ENCODE results near the gene JAKMIP2.
"Not testable (repeated sequence)": the region's sequence is repeated elsewhere in the genome, so short reads cannot be mapped to it uniquely, and the experiment has no call there.

The JAKMIP2 gene

DNA sequence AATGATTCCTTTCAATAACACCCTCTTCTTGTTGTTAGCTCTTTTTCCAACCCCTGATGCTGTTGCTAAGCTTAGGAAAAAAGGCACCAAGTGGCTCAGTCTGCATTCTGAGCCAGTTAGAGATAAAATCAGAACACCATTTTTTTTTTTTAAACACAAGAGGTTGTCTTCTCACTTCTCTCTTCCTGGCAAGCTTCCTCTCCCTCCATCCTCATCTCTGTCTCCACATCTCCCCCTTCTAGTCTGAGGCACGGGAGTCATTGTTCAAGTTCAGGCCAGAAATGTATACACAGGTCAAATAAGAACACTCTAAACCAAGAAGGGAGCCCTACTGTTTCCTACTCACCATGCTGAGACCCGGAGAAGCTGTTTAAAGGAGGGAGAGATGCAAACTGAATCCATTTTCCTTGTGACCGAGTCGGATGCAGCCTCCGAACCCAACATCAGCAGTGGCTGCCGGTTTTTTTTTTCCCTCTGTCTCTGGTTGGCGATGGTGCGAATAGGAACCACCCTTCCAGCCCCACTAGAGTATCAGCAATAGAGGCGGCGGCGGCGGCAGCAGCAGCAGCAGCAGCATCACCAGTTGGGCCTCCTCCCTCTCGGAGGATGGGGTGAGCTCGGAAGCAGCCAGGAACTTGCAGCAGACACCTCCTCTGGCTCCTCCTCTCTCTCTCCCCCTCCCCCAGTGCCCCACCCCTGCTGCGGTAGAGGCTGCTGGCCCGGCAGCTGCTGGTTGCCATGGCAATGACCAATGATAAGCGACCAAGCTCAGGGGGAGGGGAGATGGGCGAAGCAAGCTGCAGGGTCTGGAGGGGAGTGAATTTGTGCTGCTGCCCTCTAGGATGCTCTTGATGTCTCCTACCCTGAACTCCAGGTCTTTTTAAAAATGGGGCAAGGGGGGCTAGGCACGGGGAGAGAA lies at the start of gene JAKMIP2:
Gene JAKMIP2, minus strand, starts transcription at position 619 of the 919 bp plus-strand sequence. CDS start 110,922 bp downstream, outside the sequence.
- no peak for DNase-seq

DNA sequence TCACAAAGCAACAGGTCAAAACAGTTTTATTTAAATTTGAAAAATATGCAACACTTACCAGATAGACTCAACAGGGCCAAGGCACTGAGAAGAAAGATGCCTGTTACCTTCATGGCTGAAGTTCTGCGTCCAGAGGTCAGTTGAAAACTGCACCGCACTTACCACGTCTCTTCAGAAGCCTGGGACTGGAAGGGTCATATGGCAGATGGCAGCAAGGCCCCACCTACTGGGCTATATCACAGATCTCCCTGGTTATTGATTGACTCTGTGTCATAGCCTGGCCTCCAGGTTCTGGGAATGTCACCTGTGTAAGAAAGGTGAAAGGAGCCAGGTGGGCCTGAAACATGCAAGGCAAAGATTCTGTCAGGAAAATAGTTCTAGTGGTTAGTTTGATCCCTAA lies 48.9 kb upstream of the JAKMIP2 start, which contains the start of gene SPINK1:
Gene SPINK1, minus strand, starts transcription at position 207 of the 400 bp plus-strand sequence. Its CDS starts 94 bp downstream, at position 113.
- no peak for DNase-seq

DNA sequence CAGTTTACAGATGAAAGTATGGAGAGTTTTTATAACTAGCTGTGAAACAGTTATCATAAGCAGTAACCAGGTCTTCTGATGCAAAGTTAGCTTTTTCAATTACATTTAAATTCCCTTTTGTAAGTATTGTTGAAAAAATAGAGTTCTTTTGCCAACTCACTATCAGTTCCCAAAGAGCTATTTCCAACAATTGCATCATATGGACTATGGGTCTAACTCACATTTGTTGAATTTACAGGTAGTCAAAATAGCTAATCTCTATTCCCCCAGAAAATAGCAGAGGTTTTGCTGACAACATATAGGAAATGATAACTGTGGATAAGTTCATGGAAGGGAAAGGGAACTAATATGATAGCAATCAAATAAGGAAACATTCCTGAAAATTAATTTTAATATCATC lies 47.5 kb upstream of the JAKMIP2 start:
- DNase-seq = no peak

DNA sequence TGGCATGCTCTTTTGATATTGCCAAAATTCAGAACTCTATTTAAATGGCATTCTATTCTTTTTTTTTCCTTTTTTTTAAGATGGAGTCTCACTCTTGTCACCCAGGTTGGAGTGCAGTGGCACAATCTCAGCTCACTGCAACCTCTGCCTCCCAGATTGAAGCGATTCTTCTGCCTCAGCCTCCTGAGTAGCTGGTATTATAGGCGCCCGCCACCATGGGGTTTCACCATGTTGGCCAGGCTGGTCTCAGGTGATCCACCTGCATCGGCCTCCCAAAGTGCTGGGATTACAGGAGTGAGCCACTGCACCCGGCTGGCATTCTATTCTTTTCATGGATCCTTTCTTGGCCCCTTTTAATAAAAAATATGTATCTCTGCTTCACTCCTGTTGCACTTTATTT lies 44.5 kb upstream of the JAKMIP2 start:
- DNase-seq = not testable (repeated sequence)

DNA sequence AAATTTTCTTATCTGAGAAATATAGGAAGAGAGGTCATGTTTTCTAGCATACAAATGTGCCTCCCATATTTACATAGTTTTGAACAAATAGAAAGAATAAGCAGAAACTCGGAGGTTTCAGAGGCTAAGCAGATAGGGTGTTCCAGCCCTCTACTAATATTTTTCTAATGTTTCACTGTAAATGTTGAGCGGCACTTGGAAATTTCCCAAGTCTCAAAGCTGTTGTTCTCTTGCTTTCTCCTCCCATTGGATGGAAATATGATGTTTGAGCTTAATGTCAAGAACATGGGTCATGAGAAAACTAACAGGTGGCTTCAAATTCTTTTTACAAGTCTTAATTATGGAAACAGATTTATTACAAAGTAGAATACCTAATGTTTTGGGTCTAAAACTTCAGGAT lies 43.8 kb upstream of the JAKMIP2 start:
- no peak for DNase-seq

DNA sequence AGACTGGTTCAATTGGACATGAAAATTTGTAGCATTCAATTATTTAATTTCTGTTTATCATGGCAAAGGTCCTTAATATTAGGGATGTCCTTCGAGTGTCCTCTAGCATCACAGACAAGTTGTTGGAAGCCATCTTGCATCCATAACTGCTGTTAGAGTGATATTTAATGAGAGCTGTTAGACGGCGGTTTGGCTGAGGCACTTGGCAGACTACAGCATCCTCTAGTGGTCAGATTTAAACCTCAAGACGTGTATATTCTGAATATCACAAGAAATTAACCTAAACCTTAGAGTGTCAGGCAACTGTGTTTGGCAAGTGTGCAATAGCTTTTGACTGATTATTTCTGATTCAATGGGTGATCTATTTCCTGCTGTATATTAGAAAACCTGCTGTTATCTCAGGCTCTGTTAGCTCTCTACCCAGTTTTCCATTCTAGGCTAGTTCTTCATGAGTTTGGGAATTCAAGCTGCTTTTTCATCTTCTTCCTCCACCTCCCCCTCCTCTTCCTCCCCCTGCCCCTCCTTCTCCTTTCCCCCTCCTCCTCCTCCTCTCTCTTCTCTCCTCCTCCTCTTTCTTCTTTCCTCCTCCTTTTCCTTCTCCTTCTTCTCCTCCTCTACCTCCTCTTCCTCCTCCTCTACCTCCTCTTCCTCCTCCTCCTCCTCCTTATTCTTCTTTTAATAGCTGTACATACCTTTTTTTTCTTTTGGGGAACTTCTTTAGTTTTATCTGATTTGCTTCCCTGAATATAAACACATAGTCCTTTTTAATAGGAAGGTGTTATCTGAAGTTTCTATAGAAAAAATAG lies 40.4 kb upstream of the JAKMIP2 start:
- no peak for DNase-seq

DNA sequence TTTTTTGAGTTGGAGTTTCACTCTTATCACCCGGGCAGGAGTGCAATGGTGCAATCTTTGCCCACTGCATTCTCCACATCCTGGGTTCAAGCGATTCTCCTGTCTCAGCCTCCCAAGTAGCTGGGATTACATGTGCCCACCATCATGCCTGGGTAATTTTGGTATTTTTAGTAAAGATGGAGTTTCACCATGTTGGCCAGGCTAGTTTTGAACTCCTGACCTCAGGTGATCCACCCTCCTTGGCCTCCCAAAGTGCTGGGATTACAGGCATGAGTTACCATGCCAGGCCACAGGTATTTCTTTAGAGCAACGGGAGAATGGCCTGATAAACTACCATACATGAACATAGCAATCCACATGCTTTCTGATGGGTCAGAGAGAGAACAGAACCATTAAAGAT lies 39.7 kb upstream of the JAKMIP2 start:
- not testable (repeated sequence) for DNase-seq

DNA sequence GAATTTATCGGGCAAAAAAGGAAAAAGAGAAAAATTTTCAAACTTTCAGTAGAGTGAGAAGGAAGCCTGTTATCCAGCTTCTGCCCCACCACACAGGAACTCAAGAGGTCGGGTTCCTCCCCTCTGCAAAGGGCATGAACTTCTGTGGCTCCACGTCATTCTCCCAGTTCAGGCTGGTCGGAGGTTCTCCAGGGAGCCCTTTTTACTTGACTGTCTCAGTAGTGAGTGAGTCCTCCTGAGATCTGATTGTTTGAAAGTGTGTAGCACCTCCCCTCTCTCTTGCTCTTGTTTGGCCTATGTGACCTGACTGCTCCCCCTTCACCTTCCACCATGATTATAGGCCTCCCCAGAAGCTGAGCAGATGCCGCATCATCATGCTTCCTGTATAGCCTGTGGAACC lies 39.2 kb upstream of the JAKMIP2 start:
- DNase-seq = no peak

DNA sequence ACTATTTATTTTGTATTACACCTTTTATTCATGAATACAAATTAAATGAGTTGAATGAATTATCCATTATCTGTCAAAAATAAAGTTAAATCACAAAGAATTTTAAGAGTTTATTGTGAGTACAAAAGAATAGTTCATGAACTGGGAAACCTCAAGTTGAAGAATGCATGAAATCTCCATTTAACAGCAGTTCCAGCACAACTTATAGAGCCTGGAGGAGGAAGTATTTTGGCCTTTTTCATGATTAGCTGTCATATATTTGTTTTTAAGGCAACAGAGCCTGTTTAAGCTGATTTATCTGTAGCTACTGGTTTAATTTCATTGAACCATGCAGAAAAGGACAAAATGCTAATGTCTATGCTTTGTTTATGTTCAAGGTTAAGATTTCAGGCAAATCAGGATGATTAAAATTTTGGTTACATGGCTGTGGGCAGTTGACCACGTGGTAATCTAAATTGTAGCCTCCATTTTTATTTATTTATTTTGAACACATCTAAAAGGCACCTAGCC lies 36.8 kb upstream of the JAKMIP2 start:
- DNase-seq = no peak

DNA sequence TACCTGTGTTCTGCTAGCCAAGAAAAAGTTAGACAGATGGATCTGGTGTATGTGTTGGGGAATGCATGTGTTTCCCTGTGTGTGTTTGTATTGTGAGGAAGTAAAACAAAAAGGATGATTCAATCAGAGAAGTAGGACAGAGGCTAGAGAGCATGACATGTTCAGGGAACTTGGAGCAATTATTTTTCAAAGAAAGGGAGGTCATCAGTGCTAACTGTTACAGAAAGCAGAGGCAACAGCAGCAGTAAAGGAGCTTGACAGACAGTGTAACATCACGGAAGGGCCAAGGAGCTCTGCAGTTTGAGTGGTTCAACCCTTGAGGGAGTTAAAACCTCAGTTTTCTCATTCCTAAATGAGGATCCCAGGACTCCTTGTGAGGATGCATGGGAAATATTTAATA lies 35.8 kb upstream of the JAKMIP2 start:
- no peak for DNase-seq

DNA sequence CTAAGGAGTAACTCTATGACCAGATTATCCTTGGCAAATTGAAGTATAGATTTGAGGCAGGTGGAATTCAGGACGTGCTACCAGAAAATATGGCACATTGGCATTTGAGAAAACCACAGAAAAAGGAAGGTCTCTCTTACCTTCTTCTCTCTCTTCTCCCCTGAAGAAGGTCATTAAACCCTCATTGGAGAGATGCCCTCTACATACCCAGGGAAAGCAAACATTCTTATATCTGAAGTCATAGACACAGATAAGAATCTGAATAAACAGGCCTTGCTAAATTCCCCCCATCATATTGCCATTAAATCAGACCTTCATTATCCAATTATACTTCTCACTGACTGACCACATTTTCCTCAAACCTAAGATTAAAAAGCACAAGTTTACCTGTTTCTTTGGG lies 31.2 kb upstream of the JAKMIP2 start:
- no peak for DNase-seq

DNA sequence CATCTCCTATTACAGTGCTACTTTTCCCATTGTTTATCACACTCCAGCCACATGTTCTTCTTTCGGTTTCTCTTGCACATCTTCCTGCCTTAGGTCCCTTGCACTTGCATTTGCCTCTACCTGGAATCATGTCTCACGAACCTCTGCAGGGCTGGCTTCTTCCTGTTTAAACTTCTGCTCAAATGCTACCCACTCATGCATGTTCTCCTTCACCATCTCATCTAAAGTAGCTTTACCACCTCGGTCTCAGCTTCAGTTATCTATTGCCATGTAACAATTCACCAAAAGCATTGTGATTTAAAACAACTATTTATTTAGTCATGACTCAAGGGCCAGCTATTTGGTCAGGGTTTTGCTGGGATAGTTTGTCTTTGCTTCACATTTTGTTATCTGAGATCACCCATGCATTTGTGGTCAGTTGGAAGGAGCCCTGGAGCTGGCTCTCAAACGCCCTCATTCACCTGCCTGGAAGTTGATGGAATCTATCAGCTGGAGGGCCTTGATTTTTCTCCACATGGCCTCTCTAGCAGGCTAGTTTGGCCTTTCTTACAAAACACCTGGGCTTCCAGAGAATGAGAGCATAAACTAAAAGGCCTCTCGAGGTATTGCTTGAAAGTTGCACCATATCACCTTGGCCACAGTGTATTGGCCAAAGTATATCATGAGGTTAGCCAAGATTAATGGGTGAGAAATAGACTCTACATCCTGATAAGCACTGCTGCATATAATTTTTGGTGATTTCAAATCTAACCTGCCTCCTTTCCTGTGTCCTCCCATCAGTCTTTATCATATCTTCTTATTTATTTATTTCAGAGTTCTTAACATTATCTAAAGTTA lies 27.5 kb upstream of the JAKMIP2 start:
- DNase-seq = no peak

DNA sequence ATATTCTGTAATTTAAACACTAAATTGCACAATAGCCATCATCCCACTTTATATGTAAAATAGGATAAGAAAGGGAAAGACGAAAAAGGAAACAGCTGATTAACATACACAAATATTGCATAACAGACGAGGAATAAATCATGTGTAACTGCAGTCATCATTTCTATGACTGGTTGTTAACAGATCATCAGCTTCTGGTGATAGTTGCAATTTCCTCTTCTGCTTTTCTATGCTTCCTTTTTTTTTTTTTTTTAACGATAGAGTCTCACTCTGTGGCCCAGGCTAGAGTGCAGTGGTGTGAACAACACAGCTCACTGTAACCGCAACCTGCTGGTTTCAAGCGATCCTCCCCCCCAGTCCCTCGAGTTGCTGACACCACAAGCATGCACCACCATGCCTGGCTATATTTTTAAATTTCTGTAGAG lies 22.5 kb upstream of the JAKMIP2 start:
- no peak for DNase-seq

DNA sequence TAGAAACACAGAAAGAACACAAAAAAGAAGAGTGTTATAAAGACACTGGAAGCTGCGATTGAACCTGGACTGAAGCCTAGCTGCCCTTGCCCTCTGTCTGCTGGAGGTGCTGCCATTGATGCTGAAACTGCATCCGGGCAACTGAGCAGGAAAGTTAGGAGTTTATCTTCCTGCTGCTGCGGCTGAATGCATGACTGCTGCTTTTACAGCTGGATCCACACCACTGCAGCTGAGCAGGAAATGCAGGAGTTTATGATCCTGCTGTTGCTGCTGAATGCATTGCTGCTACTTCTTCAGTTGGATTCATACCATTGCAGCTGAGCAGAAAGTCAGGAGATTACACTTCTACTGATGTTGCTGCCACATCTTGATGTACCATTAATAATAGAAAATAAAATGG lies 21.8 kb upstream of the JAKMIP2 start:
- no peak for DNase-seq

DNA sequence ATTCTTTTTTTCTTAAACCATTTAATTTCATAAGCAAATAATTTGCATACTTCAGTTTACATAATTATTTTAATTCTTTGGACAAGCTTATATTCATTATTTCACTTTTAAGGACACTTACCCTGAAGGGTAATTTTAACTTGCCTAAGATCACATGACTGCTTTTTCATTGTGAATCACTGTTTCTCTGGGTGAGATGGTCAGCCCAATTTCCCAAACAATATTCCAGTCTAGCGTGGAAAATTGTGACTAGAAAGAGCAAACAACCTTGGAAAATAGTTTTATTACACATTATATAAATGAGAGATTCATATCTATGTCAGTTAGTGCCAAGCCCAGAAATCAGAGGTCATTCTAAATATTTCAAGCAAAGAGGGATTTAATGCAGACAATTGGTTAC lies 21.4 kb upstream of the JAKMIP2 start:
- DNase-seq = no peak

DNA sequence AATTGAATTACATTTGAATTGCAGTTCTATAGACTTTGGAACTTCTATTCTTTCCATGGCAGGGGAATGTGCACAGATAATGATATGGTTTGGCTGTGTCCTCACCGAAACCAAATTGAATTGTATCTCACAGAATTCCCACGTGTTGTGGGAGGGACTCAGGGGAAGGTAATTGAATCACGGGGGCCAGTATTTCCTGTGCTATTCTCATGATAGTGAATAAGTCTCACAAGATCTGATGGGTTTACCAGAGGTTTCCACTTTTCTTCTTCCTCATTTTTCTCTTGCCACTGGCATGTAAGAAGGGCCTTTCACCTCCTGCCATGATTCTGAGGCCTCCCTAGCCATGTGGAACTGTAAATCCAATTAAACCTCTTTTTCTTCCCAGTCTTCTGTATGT lies 20.6 kb upstream of the JAKMIP2 start:
- DNase-seq = not testable (repeated sequence)

DNA sequence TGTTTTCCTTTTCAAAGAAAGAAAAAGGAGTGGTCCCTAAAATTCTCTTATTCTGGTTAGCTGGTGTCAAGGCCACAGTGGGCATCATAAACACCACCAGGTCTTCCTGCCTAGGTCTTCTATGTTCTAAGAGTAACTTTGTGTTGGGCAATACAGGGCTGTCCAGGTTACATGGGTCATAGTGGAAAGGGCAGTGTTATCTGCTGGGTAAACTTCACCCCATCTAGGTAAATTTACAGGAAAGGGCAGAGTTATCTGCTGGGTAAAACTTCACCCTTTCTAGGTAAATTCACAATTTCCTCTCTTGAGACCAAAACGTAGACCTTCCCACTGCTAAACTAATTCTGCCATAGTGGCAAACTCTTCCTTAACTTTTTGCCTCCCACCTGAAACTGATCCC lies 18.9 kb upstream of the JAKMIP2 start:
- DNase-seq = no peak

DNA sequence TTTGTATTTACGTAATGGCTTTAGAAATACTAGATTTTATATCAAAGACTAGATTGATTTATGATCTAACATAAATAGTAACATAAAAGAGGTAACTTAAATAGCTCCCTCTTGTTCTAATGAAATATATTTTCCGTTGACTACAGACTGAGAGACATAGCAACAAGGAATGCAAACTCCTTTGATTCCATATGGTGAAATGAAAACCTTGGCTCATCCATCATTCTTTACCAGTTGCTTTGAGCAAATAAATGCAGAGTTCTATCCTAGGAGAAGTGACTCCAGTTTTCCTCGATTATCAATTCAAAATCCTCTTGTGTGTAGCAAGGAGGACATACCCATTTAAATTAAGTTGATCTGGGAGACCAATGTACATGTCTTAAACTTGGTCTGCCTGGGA lies 18.0 kb upstream of the JAKMIP2 start:
- DNase-seq = no peak

DNA sequence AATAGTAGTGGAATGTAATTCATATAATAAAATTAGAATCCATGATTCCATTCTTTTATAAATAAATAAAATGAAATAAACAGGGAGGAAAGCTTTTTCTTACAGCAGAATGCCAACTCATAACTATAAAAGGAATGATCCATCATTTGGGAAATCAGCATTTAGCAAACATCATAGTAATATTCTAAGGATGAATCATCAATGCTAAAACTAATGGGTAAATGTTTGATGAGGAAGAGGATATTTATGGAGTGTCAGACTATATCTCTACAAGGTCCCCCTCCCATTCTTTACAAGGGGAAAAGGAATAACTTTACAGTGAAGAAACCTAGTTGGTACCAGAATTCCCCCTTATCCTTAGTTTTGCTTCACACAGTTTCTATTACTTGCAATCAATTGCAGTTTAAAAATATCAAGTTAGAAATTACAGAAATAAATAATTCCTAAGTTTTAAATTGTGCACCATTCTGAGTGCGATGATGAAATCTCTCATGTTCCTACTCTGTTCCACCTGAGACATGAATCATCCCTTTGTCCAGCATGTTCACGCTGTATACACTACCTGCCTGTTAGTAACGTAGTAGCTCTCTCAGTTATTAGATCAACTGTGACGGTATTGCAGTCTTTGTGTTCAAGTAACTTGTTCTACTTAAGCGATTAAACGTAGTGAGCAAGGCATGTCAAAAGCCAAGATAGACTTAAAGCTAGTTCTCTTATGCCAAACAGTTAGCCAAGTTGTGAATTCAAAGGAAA lies 14.2 kb upstream of the JAKMIP2 start:
- DNase-seq = no peak

DNA sequence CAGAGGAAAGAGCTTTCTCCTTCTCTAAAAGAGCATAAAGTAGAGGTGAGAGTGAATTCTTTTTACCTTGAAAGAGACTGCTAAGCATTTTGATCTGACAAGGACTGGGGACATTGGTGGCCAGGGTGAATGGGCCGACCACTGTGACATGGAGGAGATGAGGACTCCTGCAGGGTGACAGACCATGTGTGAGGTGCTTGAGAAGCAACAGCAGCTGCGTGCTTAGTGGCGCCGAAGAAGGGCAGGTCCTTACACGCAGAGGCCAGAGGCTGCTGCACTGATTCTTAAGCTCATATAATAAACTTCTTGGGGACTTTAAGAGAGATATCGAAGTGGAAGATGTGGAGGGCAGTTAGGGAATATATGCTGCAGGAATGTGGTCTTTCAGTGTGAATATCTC lies 8.7 kb upstream of the JAKMIP2 start:
- no peak for DNase-seq

DNA sequence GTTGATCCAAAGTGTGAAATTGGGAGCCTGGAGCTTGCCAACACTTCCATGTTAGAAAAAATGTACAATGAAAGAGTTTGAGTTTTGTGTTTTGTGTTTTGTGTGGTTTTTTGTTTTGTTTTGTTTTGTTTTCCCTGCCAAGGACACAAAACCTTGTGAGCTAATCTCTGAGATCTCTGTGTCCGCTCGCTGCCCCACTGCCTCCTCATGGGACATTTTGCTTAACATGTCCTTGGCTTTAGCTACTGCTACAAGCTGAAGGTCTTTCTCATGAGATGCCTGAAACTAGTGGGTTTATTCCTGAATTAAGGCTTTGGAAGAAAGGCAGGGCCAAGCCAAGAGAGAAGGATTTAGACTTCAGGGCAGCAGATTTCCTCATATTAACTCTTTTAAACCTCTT lies 7.3 kb upstream of the JAKMIP2 start:
- DNase-seq = no peak

DNA sequence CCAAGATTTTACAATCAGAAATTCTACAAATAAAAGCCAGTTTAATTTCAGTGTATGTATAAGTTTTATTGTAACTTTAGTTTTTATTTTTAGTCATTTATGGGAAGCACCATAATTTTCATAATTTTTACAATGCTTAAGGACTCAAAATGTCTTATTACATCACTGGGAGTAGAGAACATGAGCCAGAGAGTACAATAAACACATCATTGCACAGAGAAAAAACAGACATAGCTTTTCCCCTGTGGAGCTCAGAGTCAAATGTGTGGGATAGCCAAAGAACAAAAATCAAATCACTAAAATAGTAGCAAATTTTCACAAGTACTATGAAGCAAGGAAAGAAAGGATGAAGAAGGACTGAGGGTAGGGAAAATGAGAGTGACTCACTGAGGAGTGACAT lies 5.5 kb upstream of the JAKMIP2 start:
- DNase-seq = no peak
